ENCODE results near the gene DGKD. TPM values are rescaled to one million over a fixed set of nuclear protein-coding genes. Genes with fewer than 3 reads are reported as not detected.
A peak's percentile ranks its signal among the peaks of the same experiment; 100 is the strongest.

DGKD gene
- total RNA-seq, 1 donor from 2014 or later: 86.7 TPM

DNA sequence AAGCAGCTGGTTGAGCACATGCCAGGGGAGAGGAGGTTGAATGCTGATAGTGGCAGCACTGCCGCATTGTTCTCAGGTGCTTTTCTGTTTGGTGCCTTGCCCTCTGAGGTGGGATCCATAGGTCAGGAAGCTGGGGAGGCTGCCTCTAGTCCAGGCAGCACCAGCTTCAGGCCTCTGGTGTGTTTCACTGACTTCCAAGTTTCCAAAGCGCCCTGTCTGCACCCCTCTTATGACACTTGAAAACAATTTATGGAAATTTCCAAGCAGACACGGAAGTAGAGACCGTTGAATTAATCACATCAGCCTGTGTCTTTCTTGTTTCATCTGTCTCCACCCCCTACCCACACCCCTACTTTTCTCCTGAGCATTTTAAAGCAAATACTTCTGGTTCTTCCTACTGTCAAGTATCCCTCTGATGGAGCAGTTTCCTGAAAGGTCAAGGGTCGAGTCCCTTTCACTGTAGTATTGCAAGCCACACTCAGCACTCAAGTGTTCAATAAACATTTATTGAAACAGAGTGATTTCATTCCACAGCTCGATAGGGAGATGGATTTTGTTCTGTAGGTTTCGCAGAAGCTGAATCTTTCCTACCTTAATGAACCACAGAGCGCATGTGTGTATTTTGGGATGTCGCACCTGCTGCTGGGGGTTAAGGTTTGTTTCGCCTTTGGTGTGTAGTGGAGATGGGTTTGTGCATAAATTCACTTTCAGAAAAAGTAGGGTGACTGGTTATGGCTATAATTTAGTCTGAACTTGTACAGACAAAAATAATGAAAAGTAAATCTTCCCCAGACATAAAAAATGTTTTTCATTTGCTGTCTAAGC is 21.4 kb downstream of the DGKD start:
- peak; percentile 70 for ATAC-seq
- TF ChIP-seq, protein P1, sequence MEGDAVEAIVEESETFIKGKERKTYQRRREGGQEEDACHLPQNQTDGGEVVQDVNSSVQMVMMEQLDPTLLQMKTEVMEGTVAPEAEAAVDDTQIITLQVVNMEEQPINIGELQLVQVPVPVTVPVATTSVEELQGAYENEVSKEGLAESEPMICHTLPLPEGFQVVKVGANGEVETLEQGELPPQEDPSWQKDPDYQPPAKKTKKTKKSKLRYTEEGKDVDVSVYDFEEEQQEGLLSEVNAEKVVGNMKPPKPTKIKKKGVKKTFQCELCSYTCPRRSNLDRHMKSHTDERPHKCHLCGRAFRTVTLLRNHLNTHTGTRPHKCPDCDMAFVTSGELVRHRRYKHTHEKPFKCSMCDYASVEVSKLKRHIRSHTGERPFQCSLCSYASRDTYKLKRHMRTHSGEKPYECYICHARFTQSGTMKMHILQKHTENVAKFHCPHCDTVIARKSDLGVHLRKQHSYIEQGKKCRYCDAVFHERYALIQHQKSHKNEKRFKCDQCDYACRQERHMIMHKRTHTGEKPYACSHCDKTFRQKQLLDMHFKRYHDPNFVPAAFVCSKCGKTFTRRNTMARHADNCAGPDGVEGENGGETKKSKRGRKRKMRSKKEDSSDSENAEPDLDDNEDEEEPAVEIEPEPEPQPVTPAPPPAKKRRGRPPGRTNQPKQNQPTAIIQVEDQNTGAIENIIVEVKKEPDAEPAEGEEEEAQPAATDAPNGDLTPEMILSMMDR (IDR thresholded peaks at IDR 0.05): no peak
- Histone ChIP-seq H3K9me3 (no peaks in the 10 kb centered on the region), H3K4me1 (no peaks in the 10 kb centered on the region), H3K4me3 (no peak overlapping the region), H3K27ac (no peak overlapping the region), H3K36me3 (no peaks in the 10 kb centered on the region), H3K27me3 (no peaks in the 10 kb centered on the region)
- no peak for DNase-seq
- intact Hi-C loops (cut with DNase I): no loop called here

DNA sequence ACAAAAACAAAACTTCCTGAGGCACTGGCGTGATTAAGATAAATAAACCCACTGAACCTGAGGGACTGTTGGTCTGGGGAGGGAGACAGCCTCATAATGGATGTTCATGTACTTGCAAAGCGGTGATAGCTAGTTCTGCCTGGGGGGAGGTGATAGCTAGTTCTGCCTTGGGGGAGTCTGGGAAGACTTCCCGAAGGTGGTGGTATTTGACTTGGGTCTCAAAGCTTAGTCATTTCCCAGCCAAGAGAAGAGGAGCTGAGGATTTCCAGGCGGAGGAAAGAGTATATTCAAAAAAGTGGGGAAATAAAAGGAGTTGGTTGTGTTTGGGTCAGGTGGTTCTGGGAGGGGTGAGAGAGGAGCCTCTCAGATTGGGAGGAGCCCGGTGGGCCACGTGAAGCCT is 24.7 kb downstream of the DGKD start:
- ATAC-seq: no peak
- intact Hi-C loops (cut with DNase I): no loop called here
- no peak overlapping the region for H3K27ac ChIP-seq

DNA sequence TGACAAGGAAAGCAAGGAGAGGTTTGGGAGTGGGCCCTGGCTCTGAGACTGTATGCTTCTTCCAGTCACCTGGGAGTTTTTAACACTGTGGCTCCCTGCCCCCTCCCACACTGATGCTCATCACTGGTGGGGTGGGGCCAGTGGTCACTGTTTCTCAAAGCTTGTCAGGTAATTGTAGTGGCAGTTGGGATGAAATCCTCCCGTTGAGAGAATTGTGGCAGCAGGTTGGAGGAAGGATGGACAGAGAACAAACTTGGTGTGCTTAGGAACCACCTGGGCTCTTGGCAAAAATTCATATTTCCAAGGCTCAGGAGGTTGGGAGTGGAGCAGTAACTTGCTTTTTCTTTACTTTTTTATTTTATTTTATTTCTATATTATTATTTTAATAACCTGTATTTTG is 25.1 kb downstream of the DGKD start:
- ATAC-seq (no peak), DNase-seq (no peak)
- H3K27me3 ChIP-seq: no peaks in the 10 kb centered on the region
- no peaks in the 10 kb centered on the region for H3K9me3 ChIP-seq
- TF ChIP-seq, protein P1 (IDR thresholded peaks at IDR 0.05): no peak
- H3K36me3 ChIP-seq: no peaks in the 10 kb centered on the region
- H3K4me3 ChIP-seq: no peak overlapping the region
- H3K27ac ChIP-seq: no peak overlapping the region
- peaks cover 3% of the 10 kb centered on the region for H3K4me1 ChIP-seq
- intact Hi-C loops (cut with DNase I): no loop called here

More for the DNA sequence above, 24.7 kb downstream of the DGKD start:
- Histone ChIP-seq H3K9me3 (no peaks in the 10 kb centered on the region), H3K4me3 (no peak overlapping the region), H3K27me3 (no peaks in the 10 kb centered on the region), H3K4me1 (peaks cover under 1% of the 10 kb centered on the region), H3K36me3 (no peaks in the 10 kb centered on the region)
- no peak for DNase-seq
- TF ChIP-seq, protein P1 (IDR thresholded peaks at IDR 0.05): no peak

DNA sequence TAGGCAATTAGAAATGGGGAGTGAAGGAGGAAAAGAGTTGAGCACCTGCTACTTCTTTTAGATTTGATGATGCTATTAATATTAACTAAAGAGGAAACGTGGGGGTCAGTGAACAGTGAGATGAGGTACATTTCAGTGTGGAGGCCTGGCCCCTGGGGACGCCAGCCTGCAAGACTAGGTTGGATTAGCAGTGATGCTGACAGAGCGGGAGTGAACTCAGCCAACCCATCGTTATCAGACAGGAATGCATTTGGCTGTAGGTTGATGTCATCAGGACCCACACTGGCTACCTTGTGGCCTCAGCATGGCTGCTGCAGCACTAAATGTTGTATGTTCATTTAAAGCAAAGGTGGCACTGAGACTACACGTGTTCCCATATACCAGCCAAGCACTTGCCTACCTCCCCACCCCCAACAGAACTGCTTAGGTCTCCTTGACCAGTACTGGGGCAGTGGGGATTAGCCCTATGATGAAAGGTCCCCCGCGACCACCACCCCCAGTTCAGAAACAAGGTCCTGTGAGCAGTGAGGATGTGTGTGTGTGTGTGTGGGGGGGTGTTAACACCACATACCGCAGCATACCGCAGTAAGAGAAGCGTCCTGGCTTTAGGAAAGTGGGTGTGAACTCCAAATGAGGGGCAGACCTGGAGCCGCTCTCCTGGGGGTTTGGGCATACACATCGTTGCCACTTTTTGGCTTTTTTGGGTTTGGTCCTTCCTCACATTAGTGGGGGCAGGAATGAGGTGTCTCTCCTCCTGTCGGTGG is 26.0 kb downstream of the DGKD start:
- no peak for DNase-seq
- H3K27me3 ChIP-seq: no peaks in the 10 kb centered on the region
- no peaks in the 10 kb centered on the region for H3K36me3 ChIP-seq
- H3K27ac ChIP-seq: no peak overlapping the region
- ATAC-seq: no peak
- intact Hi-C loops (cut with DNase I): no loop called here
- peaks cover 5% of the 10 kb centered on the region for H3K4me1 ChIP-seq
- no peak overlapping the region for H3K4me3 ChIP-seq
- H3K9me3 ChIP-seq: no peaks in the 10 kb centered on the region
- TF ChIP-seq, protein P1 (IDR thresholded peaks at IDR 0.05): no peak

DNA sequence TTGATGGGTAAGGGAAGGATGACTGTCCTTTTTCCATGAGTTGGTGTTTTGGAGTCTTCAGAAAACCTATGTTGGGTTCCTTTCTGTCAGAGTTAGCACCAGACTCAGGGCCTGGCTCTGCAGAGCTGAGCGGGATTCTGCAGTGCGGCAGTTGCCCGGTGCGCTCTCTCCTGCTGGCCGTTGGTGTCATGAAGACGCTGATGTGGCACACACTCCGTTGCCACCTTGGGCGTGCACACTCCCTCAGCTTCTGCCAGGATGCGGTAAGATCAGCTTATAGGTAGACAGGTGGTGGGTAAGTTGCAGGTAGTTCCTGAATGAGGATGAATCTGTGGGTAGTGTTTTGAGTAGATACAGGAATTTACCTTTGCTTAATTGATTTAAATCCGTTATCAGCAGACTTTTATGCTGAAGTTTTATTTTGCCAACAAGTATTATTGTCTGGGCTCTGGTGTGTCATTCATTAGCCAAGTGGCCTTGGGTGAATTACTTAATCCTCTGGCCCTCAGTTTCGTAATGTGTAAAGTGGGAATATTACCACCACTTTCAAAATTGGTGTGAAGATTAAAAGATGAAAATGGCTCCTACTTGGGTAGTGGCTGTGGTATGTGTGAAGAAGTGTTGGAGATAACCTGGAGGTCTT is 26.8 kb downstream of the DGKD start:
- intact Hi-C loops (cut with DNase I): no loop called here
- ATAC-seq (no peak), DNase-seq (no peak)
- Histone ChIP-seq H3K27ac (no peak overlapping the region), H3K9me3 (no peaks in the 10 kb centered on the region), H3K36me3 (no peaks in the 10 kb centered on the region), H3K4me3 (no peak overlapping the region), H3K4me1 (peaks cover 13% of the 10 kb centered on the region), H3K27me3 (no peaks in the 10 kb centered on the region)
- TF ChIP-seq, protein P1 (IDR thresholded peaks at IDR 0.05): no peak
